ENCODE results near the gene CNOT2.

GRCh38 chr12:70398002-70398401 is 154.8 kb downstream of the CNOT2 start:
- TF ChIP-seq, protein P1, sequence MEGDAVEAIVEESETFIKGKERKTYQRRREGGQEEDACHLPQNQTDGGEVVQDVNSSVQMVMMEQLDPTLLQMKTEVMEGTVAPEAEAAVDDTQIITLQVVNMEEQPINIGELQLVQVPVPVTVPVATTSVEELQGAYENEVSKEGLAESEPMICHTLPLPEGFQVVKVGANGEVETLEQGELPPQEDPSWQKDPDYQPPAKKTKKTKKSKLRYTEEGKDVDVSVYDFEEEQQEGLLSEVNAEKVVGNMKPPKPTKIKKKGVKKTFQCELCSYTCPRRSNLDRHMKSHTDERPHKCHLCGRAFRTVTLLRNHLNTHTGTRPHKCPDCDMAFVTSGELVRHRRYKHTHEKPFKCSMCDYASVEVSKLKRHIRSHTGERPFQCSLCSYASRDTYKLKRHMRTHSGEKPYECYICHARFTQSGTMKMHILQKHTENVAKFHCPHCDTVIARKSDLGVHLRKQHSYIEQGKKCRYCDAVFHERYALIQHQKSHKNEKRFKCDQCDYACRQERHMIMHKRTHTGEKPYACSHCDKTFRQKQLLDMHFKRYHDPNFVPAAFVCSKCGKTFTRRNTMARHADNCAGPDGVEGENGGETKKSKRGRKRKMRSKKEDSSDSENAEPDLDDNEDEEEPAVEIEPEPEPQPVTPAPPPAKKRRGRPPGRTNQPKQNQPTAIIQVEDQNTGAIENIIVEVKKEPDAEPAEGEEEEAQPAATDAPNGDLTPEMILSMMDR (IDR thresholded peaks at IDR 0.05) = no peak
- TF ChIP-seq POLR2A (IDR thresholded peaks at IDR 0.05) = no peak

All from heart left ventricle (tissue), 13 donors.